HG02943 (cell line): ENCODE measurements around the gene CDADC1.
"Not testable (repeated sequence)": the region's sequence is repeated elsewhere in the genome, so short reads cannot be mapped to it uniquely, and the experiment has no call there.

Source experiments
- ATAC-seq: cut with Tn5 transposase; IDR thresholded peaks from one replicate; pipeline ENCODE4 v1.9.1; 2021; ENCODE audit warnings: mild to moderate bottlenecking, low read depth, moderate library complexity; ENCODE audit not compliant: unreplicated experiment

Gene CDADC1

DNA sequence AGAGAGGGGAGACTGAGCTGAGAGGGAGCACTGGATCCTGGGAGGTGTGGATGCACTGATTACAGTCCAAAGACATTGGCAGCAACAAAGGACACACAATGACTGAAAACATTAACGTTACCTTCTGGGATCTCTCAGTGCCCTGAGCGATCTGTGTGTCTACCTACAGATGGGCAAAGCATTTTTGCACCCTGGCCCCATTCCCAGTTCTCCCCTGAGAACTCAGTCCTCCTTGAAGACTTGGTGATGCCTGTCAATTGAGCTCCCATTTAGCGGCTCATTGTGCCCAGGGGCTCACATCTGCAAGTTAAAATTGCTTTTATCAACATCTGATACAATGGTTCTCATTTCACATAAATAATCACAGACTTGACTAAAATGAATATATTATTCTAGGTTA is 62.5 kb downstream of the CDADC1 start:
- no peak for ATAC-seq

DNA sequence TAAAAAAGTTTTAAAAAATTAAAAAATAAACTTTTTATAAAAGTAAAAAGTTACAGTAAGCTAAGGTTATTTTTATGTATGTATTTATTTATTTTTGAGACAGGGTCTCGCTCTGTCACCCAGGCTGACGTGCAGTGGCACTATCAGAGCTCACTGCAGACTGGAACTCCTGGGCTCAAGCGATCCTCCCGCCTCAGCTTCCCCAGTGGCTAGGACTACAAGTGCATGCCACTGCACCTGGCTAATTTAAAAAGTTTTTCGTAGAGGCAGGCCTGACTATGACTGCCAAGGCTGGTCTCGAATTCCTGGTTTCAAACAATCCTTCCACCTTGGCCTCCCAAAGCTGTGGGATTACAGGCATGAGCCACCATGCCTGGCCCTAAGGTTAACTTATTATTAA is 64.1 kb downstream of the CDADC1 start:
- no peak for ATAC-seq

DNA sequence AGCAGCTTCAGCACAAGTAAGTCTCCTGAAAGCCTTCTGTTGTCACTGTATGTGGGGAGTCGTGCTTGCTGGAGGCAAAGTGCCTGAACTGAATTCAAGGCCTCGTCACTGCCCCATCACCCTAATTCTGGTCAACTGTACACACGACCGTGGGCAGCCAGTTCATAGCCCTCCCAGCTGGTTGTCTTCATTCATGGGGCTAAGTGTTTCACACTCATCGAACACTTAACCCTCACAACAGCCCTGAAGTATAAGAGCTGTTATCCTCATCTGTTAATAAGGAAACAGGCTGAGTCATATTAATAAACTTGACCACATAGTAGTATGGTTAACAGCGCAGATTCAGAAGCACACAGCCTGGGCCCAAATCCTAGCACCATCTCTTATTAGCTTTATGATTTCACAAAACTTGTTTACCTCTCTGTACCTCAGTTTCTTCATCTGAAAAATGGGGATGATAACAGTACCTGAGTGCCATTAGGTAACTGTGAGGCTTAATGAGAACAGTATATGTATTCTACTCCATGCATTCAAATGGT is 66.7 kb downstream of the CDADC1 start:
- no peak for ATAC-seq

DNA sequence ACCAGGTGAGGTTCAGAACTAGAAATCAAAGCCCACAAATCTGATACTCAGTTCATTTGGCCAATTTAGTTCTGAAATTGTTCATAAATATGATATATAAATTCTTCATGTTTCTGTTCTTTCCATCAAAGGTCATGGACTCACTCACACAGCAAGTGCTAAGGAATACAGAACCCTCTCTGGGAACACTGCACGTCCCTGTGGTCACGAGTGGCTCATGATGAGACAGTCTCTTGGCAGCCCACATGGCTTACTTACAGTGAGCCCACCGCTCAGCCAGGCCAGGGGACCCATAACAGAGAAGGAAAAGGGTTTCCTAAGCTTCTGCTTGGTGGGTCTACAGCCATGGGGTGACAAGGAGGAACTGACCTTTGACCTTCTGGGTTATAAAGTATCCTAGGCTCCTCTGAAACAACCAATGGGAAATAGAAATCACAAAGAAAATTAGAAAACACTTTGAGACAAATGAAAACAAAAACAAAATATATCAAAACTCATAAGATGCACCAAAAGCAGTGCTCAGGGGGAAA is 67.4 kb downstream of the CDADC1 start:
- no peak for ATAC-seq

DNA sequence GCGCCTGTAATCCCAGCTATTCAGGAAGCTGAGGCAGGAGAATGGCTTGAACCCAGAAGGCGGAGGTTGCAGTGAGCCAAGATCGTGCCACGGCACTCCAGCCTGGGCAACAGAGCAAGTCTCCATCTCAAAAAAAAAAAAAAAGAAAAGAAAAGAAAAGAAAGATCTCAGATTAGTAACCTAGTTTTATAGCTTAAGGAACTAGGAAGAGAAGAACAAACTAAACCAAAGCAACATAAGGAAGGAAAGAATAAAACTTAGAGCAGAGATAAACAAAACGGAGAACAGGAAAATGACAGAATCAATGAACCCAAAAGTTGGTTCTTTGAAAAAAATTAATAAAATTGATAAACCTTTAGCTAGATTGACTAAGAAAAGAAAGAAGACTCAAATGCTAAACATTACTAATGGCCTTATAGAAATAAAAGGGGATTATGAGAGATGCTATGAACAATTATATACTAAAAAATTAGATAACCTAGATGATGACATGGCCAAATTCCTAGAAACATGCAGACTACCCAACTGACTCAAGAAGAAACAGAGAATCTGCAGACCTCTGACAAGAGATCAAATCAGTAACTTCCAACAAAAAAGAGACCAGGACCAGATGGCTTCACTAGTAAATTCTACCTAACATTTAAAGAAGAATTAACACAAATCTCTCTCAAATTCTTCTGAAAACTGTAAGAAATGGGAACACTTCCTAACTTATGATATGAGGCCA is 68.2 kb downstream of the CDADC1 start:
- ATAC-seq: no peak

DNA sequence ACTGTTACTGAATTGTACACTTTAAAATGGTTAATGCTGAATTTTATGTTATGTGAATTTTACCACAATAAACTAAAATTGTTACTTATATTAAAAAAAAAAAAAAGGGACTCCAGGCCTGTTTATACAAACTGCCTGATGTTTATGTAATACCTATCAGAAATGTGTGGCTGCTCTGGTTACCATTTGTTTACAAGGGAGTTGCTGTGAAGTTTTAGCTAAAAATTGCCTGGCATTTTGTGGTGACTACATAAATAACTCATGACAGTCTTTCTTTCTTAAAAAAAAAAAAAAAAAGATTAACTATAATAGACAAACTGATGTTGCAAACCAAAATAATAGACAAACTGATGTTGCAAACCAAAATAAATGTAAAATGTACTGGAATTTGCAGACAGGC is 71.8 kb downstream of the CDADC1 start:
- no peak for ATAC-seq

DNA sequence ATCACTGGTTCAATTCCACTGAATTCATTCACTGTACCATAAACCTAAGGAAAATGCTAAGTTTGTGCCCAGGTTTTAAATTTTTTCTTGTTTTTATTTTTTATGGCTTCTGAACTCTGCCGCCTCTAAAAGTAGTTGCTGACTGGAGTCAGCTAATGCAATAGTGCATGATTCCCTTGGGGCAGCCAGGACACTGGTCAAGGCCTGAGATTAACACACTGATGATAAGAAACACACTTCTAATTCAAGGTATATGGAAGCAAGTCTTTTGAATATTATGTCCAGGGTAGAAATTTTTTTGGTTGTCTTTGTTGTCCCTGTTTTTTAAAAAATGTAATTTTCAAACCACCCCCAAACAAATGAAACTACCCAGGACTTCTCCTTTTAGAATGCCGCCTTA is 72.2 kb downstream of the CDADC1 start:
- no peak for ATAC-seq

DNA sequence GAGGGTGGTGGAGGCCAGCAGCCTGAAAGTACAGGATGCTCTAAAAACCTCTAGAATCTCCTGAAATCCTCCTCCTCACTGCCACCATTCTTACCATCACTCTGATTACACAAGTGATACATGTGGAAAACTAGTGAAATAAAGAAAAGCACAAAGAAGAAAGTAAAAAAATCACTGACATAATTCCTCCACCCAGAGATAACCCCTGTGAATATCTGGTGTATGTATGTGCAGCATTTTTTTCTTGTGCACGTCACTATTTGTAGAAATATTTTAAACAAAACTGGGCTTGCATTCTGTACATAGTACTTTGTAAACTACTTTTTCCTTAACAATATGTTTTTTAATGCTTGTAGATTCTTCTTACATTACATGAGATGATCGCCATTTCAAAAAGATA is 73.2 kb downstream of the CDADC1 start:
- no peak for ATAC-seq

DNA sequence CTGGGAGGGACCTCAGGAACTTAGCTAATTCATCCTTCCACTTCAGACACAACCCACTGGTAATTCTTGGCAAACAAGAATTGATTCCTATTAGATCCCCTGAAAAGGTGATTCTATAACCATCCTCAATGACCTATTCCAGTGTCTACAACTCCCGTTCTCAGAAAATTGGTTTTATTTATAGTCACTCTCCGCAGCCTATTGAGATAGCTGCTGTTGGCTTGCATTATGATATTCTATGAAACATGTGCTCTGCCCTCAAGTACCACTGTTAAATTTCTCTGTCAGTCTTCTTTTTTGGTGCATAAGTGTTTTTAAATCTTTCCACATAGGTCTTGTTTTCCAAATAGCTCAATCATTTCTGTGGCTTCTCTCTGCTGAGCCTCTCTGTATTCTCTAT is 75.0 kb downstream of the CDADC1 start:
- no peak for ATAC-seq

DNA sequence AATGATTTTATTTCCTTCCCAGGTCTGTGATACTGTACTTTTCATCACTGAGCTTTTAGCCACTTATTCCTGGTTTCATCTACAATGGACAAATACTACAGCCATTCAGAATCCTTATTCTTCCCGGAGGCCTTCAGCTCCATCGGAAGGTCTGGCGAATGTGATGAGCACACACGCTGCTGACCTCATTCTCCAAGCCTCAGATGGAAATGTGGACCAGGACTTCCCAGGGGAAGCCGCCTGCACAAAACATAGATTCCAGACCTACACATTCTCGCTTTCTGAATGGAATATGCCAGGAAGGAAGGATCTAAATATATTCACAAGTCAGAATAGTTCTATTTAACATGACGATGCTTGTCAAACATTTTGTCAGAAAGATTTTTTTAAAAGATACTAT is 75.6 kb downstream of the CDADC1 start:
- no peak for ATAC-seq

DNA sequence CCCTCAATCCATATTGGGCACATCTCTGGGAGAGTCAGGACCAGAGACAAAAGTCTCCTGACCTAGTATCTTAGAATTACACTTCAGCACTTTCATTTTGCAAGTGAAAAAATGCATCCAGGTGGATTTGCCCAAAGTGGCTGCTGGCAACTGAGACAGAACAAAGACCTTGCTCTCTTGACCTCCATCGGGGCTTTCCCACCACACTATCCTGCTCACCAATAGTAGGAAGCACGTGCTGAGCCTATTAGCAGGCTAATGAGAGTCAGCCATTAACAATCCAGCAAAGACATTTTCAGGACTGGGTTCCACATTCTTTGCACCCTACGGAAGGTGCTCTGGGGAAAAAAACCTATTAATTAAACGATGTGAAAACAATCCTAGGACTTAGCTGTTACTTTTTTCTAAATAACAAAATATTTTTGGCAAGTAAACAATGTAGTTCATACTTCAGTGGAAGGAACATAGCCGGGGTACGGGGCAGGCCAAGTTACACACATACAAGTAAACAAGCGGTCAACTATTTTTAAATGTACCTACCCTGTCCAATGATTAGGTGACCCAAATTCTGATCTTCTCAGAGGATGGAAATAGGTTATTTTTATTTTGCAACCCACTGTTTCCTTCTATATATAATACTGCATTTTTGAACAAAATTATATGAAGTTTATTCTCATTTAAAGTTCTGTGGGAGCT is 78.6 kb downstream of the CDADC1 start:
- ATAC-seq: no peak

DNA sequence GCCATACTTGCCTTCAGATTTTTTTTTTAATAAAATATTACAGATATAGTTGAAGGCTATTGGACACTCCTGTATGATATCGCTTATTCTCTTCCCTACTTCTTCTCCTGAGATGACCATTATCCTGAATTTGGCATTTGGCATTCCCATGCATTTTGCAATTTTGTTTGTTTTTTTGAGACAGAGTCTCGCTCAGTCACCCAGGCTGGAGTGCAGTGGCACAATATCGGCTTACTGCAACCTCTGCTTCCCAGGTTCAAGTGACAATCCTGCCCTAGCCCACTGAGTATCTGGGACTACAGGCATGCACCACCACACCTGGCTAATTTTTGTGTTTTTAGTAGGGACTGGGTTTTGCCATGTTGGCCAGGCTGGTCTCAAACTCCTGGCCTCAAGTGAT is 79.4 kb downstream of the CDADC1 start:
- ATAC-seq: not testable (repeated sequence)

DNA sequence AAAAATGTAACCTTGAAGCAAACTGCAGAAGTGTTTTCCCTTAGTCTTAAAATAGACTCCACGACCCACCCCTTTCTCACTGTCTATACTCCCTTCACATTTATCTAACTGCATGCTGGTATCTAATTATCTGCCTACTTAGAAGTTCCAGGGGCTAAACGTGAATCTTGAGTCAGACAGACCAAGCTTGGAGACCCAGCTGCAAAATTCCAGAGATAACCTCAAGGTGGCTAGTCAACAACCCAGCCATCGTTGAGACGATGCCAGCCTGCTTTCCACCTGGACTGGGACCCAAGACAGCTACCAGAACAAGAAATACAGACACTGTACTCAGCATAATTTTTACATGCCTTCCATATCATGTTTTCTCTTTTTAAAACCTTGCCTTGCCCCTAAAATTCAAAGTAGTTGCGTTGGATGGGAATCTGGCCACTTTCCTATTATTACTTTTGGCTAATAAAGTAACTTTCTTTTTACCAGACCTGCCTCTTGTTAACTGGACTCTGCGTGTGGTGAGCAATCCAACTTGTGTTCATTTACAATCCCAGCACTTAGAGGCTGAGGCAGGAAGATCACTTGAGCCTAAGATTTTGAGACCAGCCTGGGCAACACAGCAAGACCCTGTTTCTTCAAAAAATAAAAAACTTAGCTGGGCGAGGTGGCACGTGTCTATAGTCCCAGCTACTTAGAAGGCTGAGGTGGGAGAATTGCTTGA is 82.3 kb downstream of the CDADC1 start:
- no peak for ATAC-seq

DNA sequence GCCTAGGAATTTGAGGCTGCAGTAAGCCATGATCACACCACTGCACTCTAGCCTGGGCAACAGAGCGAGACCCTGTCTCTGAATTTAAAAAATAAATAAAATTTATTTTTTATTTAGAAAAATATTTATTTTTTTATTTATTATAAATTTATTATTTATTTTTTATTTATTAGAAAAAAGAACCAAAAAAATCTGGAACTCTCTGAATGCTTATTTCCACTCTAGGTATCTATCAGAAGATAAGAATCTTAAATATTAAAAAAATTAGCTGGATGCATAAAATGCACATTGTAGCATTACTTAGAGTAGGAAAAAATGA is 82.8 kb downstream of the CDADC1 start:
- ATAC-seq: no peak

DNA sequence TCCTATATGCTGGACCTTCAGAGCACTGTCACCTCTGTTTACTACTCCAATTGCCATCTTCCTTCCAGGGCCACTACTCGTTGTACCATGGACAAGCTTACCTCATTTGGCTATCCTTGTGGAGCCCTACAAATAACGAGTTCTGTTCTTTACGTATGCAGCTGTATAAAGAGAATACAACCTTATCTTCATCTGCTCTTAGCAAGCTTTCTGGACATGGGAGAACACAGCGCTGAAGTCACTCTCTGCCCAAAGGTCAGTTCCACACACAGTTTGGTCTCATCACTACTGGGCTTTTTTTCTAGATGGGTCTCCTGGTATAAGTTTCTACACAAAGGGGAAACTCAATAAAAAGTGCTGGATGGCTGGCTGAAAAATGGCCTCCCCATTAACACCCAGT is 88.9 kb downstream of the CDADC1 start:
- no peak for ATAC-seq

DNA sequence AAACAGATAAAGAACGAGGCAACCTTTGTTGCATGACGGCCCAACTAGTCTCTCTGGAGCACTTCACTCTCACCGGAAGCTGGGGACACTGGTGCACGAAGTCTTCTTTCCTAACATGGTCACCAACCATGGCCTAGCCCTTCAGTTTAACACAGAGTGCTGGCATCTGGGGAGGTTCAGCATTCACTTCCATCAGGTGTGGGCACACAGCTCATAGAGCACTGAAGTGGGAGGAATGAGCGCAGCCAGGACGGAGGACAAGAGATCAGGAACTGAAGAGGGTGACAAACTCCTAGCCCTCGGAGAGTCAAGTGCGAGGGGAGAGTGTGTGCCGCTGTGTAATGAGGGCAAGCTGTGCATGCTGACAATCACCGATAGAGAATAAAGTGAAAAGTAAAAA is 92.4 kb downstream of the CDADC1 start:
- no peak for ATAC-seq

DNA sequence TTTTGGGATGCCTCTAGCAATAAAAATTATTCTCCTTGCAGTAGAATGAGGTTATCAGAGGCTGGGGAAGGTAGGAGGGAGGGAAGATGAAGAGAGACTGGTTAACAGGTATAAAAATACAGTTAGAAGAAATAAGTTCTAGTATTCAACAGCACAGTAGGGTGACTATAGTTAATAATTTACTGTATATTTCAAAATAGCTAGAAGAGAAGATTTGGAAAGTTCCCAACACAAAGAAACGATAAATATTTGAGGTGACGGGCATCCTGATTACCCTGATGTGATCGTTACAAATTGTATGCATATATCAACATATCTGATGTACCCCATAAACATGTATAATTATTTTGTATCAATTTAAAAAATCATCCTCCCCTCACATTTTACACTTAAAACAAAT is 93.8 kb downstream of the CDADC1 start:
- no peak for ATAC-seq

DNA sequence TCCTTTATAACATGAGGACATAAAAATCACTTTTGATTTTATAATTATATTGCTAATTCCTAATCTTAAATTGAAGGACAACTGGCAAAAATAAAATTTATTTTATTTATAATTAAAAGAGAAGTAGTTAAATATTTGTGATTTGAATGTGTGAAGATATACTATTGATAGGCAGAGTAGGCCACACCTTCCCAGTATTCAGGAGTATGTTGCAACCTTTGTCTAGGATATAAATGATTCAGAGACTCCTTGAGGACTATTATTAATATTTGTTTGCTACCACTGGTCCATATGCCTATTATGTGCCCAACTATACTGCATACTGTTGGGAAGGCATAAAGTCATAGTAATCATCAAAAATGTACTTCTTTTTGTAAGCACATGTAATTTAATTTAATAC is 94.2 kb downstream of the CDADC1 start:
- ATAC-seq: no peak

DNA sequence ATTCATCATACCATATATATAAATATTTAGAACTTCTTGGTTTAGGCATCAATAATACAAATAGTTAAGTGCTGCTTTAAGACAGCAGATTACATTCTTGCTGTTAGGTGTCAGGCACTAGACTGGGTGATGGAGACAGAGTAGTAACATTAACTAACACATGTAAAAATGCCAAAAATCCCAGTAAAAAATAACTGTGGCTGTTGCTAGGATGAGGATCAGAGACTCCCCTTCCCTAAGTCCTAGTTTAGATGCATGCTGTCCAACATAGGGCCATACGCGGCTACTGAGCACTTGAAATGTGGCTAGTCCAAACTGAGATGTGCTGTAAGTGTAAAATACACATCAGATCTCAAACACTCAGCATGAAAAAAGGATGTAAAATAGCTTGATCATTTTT is 94.7 kb downstream of the CDADC1 start:
- ATAC-seq: no peak
